B cell (primary cell): ENCODE results near the gene C9orf78. TPM values are rescaled to one million over a fixed set of nuclear protein-coding genes. Genes with fewer than 3 reads are reported as not detected.
A peak's percentile ranks its signal among the peaks of the same experiment; 100 is the strongest.

ENCODE experiments used
- ATAC-seq: fragments of 200-7000 bp; cut with Tn5 transposase; one replicate; pipeline ENCODE4 v1.10.0; 2021; ENCODE audit warnings: low read depth, mild to moderate bottlenecking, moderate number of reproducible peaks, moderate library complexity
- CTCF ChIA-PET: fragments of 350-600 bp; sonication (Branson Sonifier 250); formaldehyde crosslinking; loops from one replicate; lab custom pipeline; 2021; ENCODE audit warnings: antibody characterized with exemption, inconsistent platforms; lab: Charles Lee
- POLR2A ChIA-PET: fragments of 350-600 bp; sonication (Branson Sonifier 250); formaldehyde crosslinking; loops from one replicate; lab custom pipeline; 2021; ENCODE audit warnings: antibody characterized with exemption; lab: Charles Lee
- DNase-seq: peaks from one replicate; pipeline ENCODE4 v3.0.0; 2013
- H2AFZ ChIP-seq: 2 replicates; pipeline ENCODE4 v1.6.1; 2012; ENCODE audit warnings: mild to moderate bottlenecking, low read depth, low read length; ENCODE audit not compliant: insufficient read depth, poor library complexity, severe bottlenecking
- H3K27ac ChIP-seq, 2 donors: 1 replicate in 1 of 2; 2 replicates in 1 of 2; pipeline ENCODE4 v1.5.1; 2012 to 2013; ENCODE audit warnings: low read length in 2 of 2, mild to moderate bottlenecking in 2 of 2, moderate library complexity in 1 of 2
- H3K27me3 ChIP-seq, 4 experiments: fragments of 200-600 bp in 1 of 4; sonication (generic) in 1 of 4; replicated peaks in 1 of 4; 1 replicate in 2 of 4; 2 replicates in 2 of 4; pipeline versions ENCODE4 v1.6.1 to v1.7.0; 2013 to 2016; ENCODE audit warnings: low read length in 3 of 4, mild to moderate bottlenecking in 2 of 4, mixed read lengths in 1 of 4, moderate library complexity in 1 of 4; ENCODE audit not compliant: insufficient read depth in 4 of 4, control insufficient read depth in 3 of 4; ENCODE audit errors: control extremely low read depth in 1 of 4
- H3K36me3 ChIP-seq, 2 experiments: replicated peaks in 1 of 2; 1 replicate in 1 of 2; 2 replicates in 1 of 2; pipeline versions ENCODE4 v1.6.1 to v1.7.1; 2013; ENCODE audit warnings: low read length in 1 of 2; ENCODE audit not compliant: insufficient read depth in 2 of 2, control insufficient read depth in 1 of 2; ENCODE audit errors: control extremely low read depth in 1 of 2, extremely low read depth in 1 of 2
- H3K4me1 ChIP-seq, 2 donors: fragments of 200-600 bp in 1 of 2; sonication (generic) in 1 of 2; 1 replicate in 1 of 2; 2 replicates in 1 of 2; pipeline versions ENCODE4 v1.5.1 to v1.6.1; 2013 to 2017; ENCODE audit warnings: low read length in 2 of 2; ENCODE audit not compliant: control insufficient read depth in 2 of 2, insufficient read depth in 2 of 2
- H3K4me2 ChIP-seq: replicated peaks from 2 replicates; pipeline ENCODE3; 2012; ENCODE audit warnings: mild to moderate bottlenecking, low read depth, low read length; ENCODE audit not compliant: poor library complexity, severe bottlenecking
- H3K4me3 ChIP-seq, 5 experiments: fragments of 200-600 bp in 1 of 5; sonication (generic) in 1 of 5; 1 replicate in 3 of 5; 2 replicates in 2 of 5; pipeline versions ENCODE4 v1.5.1 to v1.7.0; 2011 to 2016; ENCODE audit warnings: low read length in 4 of 5, mild to moderate bottlenecking in 4 of 5, low read depth in 2 of 5, control low read depth in 1 of 5, moderate library complexity in 1 of 5; ENCODE audit not compliant: insufficient read depth in 1 of 5; ENCODE audit errors: control extremely low read depth in 1 of 5, extremely low read depth in 1 of 5
- H3K79me2 ChIP-seq: fragments of 200-600 bp; sonication (generic); one replicate; pipeline ENCODE4 v1.6.0; 2016; ENCODE audit warnings: low read length; ENCODE audit not compliant: control insufficient read depth, insufficient read depth
- H3K9ac ChIP-seq: fragments of 200-600 bp; sonication (generic); 2 replicates; pipeline ENCODE4 v1.6.1; 2017; ENCODE audit warnings: mild to moderate bottlenecking, low read length, moderate library complexity
- H3K9me3 ChIP-seq, 3 donors: one replicate each; pipeline versions ENCODE4 v1.6.1 to v1.7.1; 2013; ENCODE audit warnings: low read length in 2 of 3; ENCODE audit not compliant: control insufficient read depth in 2 of 3, insufficient read depth in 1 of 3; ENCODE audit errors: control extremely low read depth in 1 of 3
- H4K20me1 ChIP-seq: 2 replicates; pipeline ENCODE4 v1.6.0; 2012; ENCODE audit warnings: mild to moderate bottlenecking, low read length; ENCODE audit not compliant: insufficient read depth, control insufficient read depth, poor library complexity, severe bottlenecking
- H3K27ac Mint-ChIP-seq: one replicate; pipeline ENCODE4 v1.8.0; 2021; ENCODE audit warnings: mixed read lengths
- H3K27me3 Mint-ChIP-seq: one replicate; pipeline ENCODE4 v1.8.0; 2021; ENCODE audit warnings: mixed read lengths
- H3K4me1 Mint-ChIP-seq: one replicate; pipeline ENCODE4 v1.8.0; 2021; ENCODE audit warnings: mixed read lengths
- H3K4me3 Mint-ChIP-seq: one replicate; pipeline ENCODE4 v1.8.0; 2021; ENCODE audit warnings: mixed read lengths
- H3K9me3 Mint-ChIP-seq: one replicate; pipeline ENCODE4 v1.8.0; 2022; ENCODE audit warnings: mixed read lengths; ENCODE audit not compliant: insufficient read depth
- CTCF ChIP-seq: fragments of 200-600 bp; IDR thresholded peaks from one replicate; pipeline ENCODE4 v1.8.0; 2022; ENCODE audit warnings: antibody characterized with exemption, mild to moderate bottlenecking
- EZH2 ChIP-seq: IDR thresholded peaks from 2 replicates; pipeline ENCODE4 v1.6.1; 2012; ENCODE audit warnings: borderline replicate concordance, low read depth, mild to moderate bottlenecking, moderate library complexity, low read length; ENCODE audit not compliant: insufficient read depth, poor library complexity, severe bottlenecking
- WGBS: methylation state at CpG from one replicate; pipeline ENCODE4 v1.1.5; 2013; ENCODE audit warnings: missing lambda C conversion rate; ENCODE audit not compliant: insufficient coverage; 5-methylcytosine and 5-hydroxymethylcytosine counted together
- intact Hi-C: fragments of 100-400 bp; cut with micrococcal nuclease; formaldehyde crosslinking; loops from one replicate; pipeline ENCODE4 v1.10.0; 2022
- polyA plus RNA-seq: library from polyadenylated mRNA; depleted of rRNA; stranded (reverse); fragments of >200 nt; gene quantifications from 2 replicates; pipeline ENCODE4 v1.2.3, GENCODE V29; 2012
- total RNA-seq, 2 donors: library from RNA; stranded (reverse); fragments of 120-200 nt in 1 of 2; gene quantifications; 1 replicate in 1 of 2; 2 replicates in 1 of 2; pipeline versions ENCODE4 v1.2.3 to v1.2.4, GENCODE V29; 2013 to 2022

Gene C9orf78
- total and polyA plus RNA-seq, 2 donors (not counting 1 experiment from before 2014, with no cell fraction given): 42.8 to 43.6 TPM

DNA sequence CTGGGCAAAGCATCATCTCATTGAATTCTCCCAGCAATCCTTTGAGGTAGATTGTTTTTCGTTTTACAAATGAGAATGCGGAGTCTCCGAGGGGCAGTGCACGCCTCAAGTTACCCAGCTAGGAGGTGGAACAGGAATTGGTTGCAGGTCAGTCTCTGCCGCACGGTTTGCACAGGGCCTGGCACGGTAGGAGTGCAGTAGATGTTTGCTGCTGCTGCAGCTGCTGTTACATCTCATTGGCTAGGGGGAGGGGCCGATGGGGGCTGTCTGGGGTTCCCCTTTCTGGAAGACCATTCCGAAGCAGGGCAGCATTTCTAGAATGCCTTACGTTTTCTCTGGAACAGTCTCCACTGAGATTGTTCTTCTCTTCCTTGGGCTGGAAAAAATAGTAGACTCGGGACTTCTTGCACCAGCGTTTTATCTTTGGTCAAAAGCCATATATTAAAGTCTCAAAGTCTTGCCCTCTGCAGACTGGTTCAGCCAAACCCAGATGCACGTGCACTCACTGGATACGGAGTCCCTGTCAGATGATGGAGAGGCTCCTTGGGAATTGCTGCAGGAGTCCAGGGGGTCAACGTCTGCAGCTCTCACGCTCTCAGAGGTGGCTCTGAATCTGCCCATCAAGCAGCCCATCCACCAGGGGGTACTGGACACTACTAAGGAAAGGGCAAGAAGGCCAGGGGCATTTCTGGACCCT lies 1.4 kb upstream of the C9orf78 start:
- H3K79me2 ChIP-seq: peaks cover 68% of the 10 kb centered on the region
- 20% methylated on average over 16 of the region's 16 CpGs for WGBS
- no peak for TF ChIP-seq EZH2
- no peak for TF ChIP-seq CTCF
- Mint-ChIP-seq H3K4me3 (peak overlapping the region; percentile 93), H3K4me1 (peaks cover 51% of the 10 kb centered on the region), H3K27ac (peak overlapping the region; percentile 90), H3K27me3 (no peaks in the 10 kb centered on the region), H3K9me3 (no peaks in the 10 kb centered on the region)
- peaks cover 0 to 17% of the 10 kb centered on the region in 2 experiments for H3K36me3 ChIP-seq
- intact Hi-C loops: loop anchor here (5.0 to 10.0 kb wide), 4 partner anchors 206 to 1772 kb away; partner anchors contain the start of genes FNBP1, NAIF1, NUP214 and SLC25A25
- peak; percentile 12 for ATAC-seq
- ChIA-PET POLR2A (interaction anchor here (0.7 kb wide), 1 partner anchor 11 kb away, joined by 4 read pairs; no protein-coding TSS in a partner anchor), CTCF (interaction anchor here (1.5 kb wide), 1 partner anchor 49 kb away, joined by 4 read pairs; no protein-coding TSS in a partner anchor)
- H2AFZ ChIP-seq: peak overlapping the region; percentile 82
- H3K4me1 ChIP-seq: peaks cover 22 to 35% of the 10 kb centered on the region in 2 donors
- H3K9me3 ChIP-seq: no peaks in the 10 kb centered on the region
- peak overlapping the region; percentile 84 for H3K4me2 ChIP-seq
- peak; percentile 69 for DNase-seq
- H3K27ac ChIP-seq: peak overlapping the region; percentile 71 to 92
- no peaks in the 10 kb centered on the region for H3K27me3 ChIP-seq
- H4K20me1 ChIP-seq: peaks cover 48% of the 10 kb centered on the region
- peak overlapping the region; percentile 89 for H3K9ac ChIP-seq
- H3K4me3 ChIP-seq: peak overlapping the region; percentile 45 to 89 (median 77)

- no peaks in the 10 kb centered on the region for H3K9me3 ChIP-seq
- DNase-seq (no peak), ATAC-seq (no peak)
- WGBS: 1% methylated on average over 13 of the region's 19 CpGs
- peak overlapping the region; percentile 45 to 89 (median 77) for H3K4me3 ChIP-seq
- CTCF ChIA-PET: no interaction called here
- no peaks in the 10 kb centered on the region for H3K27me3 Mint-ChIP-seq
- TF ChIP-seq EZH2 (no peak), CTCF (no peak)
- H3K4me1 ChIP-seq: peaks cover 22 to 35% of the 10 kb centered on the region in 2 donors
- H3K4me1 Mint-ChIP-seq: peaks cover 51% of the 10 kb centered on the region
- no peaks in the 10 kb centered on the region for H3K9me3 Mint-ChIP-seq
- H3K4me2 ChIP-seq: peak overlapping the region; percentile 84
- H3K36me3 ChIP-seq: peaks cover 0 to 22% of the 10 kb centered on the region in 2 experiments
- peaks cover 62% of the 10 kb centered on the region for H3K79me2 ChIP-seq
- POLR2A ChIA-PET: interaction anchor here (1.9 kb wide), 1 partner anchor 50 kb away, joined by 9 read pairs; no protein-coding TSS in a partner anchor
- H3K27ac ChIP-seq: peak overlapping the region; percentile 71 to 92
- H3K27ac Mint-ChIP-seq: peak overlapping the region; percentile 90
- intact Hi-C loops: loop anchor here (1.0 to 10.0 kb wide), 9 partner anchors 12 to 1771 kb away; partner anchors contain the start of genes ASB6, FNBP1, NAIF1 and NUP214
- H3K27me3 ChIP-seq: no peaks in the 10 kb centered on the region
- H2AFZ ChIP-seq: peak overlapping the region; percentile 82
- H3K4me3 Mint-ChIP-seq: peak overlapping the region; percentile 93
- peak overlapping the region; percentile 89 for H3K9ac ChIP-seq
- peaks cover 45% of the 10 kb centered on the region for H4K20me1 ChIP-seq
Measured at GRCh38 chr9:129835860-129836223, 767 bp upstream of the C9orf78 start.
